HepG2 (cell line): ENCODE data around the gene ARL2.

Experiments
- ZBTB33 ChIP-seq: sonication (generic); formaldehyde crosslinking; IDR thresholded peaks from 2 replicates; pipeline ENCODE4 v1.4.0; 2020; ENCODE audit warnings: missing genetic modification reagents
- ZFP36 ChIP-seq: fragments of 150-350 bp; IDR thresholded peaks from 2 replicates; pipeline ENCODE4 v1.6.1; 2018; ENCODE audit warnings: borderline replicate concordance, low read length, low read depth; ENCODE audit not compliant: partially characterized antibody
- ZNF253 ChIP-seq: sonication (generic); formaldehyde crosslinking; IDR thresholded peaks from 2 replicates; pipeline ENCODE4 v1.8.0; 2022; ENCODE audit warnings: mild to moderate bottlenecking, missing genetic modification reagents, borderline replicate concordance

DNA sequence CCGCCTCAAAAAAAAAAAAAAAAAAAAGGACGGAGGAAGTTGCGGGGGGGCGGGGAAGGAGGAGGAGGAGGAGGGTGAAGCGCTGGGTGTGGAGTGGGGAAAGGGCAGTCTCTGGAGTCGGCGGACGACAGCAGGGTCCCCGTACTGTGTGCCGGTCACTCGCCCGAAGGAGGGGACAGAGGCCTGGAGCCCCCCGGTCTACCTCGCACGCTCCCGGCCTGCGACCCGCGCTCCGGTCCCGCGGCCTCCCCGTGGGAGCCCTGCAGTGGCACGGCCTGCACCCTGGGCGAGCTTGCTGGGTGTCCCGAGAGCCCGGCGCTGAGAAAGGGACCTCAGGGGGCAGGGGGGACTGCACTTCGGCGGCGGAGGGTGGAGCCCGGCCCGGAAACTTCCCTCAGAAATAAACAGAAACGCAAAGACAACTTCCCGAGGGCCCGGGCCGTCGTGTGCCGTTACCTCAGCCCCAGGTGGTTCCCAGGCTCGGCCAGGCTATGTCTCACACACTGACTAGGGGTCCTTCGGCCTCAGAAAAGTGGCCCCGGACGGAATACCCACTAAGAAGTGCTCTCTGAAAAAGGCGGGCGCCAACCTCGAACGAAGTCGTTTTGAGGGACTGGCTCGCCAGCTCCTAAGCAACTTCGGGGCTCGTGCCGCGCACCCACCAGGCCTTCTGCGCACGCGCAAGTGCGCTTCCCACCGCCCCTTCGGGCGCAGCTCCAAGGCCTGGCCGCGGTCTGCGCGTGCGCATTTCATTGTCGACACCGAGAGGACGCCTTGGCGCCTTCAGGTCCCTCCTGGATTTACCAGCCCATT, 42.3 kb upstream of the ARL2 start, which contains the start of gene MAJIN:
- TF ChIP-seq ZNF253 (CRISPR knock-in tag) (no peak), ZFP36 (no peak), ZBTB33 (CRISPR knock-in tag) (no peak)
